GM12874 (cell line): ENCODE measurements around the gene CD9.

Experiments
- TF ChIP-seq, protein P1 (sequence below): IDR thresholded peaks from 2 replicates; pipeline ENCODE4 v1.5.1; 2011; ENCODE audit warnings: low read depth, mild to moderate bottlenecking, control low read depth, low read length, moderate library complexity; ENCODE audit not compliant: insufficient read depth

The CD9 gene

DNA sequence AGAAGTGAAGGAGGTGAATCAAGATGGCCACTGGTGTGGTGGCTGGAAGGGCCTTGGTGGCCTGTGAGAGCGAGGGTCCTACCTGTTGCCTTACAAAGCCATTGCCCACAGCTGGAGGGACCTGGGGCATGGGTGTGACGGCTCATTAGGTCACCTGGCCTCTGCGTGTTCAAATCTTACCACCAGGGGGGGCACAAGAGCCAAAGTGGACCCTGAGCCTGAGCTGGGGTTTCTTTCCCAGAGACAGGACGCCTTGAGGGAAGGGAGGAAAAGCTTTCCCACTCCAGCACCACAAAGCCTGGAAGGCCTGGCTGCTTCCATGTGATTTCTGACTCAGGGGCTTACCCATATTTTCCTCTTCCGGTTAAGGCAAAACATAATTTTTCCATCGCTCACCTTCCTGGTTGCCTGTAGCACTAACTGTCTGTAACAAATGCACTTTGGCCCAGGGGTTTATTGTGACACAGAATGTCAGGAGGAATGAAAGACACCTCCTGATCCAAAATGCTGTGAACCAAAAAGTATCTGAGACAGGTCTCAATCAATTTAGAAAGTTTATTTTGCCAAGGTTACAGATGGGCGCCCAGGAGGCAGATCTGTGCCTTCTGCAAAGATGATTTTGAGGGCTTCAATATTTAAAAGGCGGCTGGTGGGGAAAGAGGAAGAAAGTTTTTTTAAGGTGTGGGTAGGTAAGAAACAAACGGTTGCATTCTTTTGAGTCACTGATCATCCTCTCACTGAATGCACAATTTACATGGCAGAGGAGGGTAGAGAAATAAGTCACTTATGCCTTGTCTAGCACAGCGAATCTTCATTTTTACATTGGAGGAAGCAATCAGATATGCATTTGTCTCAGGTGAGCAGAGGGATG lies 4.3 kb upstream of the CD9 start:
- TF ChIP-seq, protein P1, sequence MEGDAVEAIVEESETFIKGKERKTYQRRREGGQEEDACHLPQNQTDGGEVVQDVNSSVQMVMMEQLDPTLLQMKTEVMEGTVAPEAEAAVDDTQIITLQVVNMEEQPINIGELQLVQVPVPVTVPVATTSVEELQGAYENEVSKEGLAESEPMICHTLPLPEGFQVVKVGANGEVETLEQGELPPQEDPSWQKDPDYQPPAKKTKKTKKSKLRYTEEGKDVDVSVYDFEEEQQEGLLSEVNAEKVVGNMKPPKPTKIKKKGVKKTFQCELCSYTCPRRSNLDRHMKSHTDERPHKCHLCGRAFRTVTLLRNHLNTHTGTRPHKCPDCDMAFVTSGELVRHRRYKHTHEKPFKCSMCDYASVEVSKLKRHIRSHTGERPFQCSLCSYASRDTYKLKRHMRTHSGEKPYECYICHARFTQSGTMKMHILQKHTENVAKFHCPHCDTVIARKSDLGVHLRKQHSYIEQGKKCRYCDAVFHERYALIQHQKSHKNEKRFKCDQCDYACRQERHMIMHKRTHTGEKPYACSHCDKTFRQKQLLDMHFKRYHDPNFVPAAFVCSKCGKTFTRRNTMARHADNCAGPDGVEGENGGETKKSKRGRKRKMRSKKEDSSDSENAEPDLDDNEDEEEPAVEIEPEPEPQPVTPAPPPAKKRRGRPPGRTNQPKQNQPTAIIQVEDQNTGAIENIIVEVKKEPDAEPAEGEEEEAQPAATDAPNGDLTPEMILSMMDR: peak; percentile 91

GRCh38 chr12:6198051-6198450 lies 2.1 kb upstream of the CD9 start:
- TF ChIP-seq, protein P1: no peak

GRCh38 chr12:6198556-6198955 lies 1.6 kb upstream of the CD9 start:
- TF ChIP-seq, protein P1: no peak

DNA sequence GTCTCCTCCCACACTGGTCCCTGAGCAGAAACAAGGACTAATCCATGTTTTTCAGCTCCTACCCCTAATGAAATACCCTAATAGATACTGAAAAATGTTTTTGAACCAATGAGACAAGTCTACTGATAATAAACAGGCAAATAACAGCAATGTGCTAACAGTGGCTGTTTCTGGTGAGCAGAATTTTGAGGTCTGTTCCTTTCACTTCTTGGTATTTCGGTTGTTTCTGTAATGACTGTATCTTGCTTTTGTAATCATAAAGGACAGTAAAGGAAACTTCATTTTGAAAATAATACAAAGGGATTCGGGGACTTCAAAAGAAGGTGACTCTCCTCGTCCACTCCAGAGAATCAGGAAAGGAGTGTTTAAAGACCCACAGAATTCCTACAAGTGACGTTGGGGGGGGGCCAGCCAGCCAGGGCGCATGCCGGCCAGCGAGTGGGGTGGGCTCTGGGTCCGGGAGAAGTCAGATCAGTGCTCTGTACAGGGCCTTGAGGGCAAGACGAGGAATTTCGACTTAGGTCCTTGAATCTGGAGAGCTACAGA lies 1.1 kb upstream of the CD9 start:
- TF ChIP-seq, protein P1: no peak

GRCh38 chr12:6199531-6200255 lies 507 bp upstream of the CD9 start:
- TF ChIP-seq, protein P1: no peak

GRCh38 chr12:6201213-6201608 lies 1.0 kb downstream of the CD9 start:
- TF ChIP-seq, protein P1: no peak

- TF ChIP-seq, protein P1: no peak
These were observed 1.6 kb downstream of the CD9 start for GRCh38 chr12:6201826-6202225.
